Measurements from ENCODE around the gene NUDT6.
"Not testable (repeated sequence)": the region's sequence is repeated elsewhere in the genome, so short reads cannot be mapped to it uniquely, and the experiment has no call there.

NUDT6 gene

GRCh38 chr4:122882857-122883735 lies 39.3 kb downstream of the NUDT6 start:
- DNase-seq = no peak
- intact Hi-C loops (cut with DNase I) = no loop called here

- intact Hi-C loops (cut with DNase I) = no loop called here
- no peak for DNase-seq
Measured at GRCh38 chr4:122879001-122879400, 43.4 kb downstream of the NUDT6 start.

- intact Hi-C loops (cut with DNase I) = no loop called here
Measured at GRCh38 chr4:122876456-122876855, 45.9 kb downstream of the NUDT6 start.

GRCh38 chr4:122875949-122876348 lies 46.4 kb downstream of the NUDT6 start:
- no peak for DNase-seq
- intact Hi-C loops (cut with DNase I) = no loop called here

More at GRCh38 chr4:122876456-122876855, 45.9 kb downstream of the NUDT6 start:
- DNase-seq = no peak

- intact Hi-C loops (cut with DNase I) = no loop called here
- no peak for DNase-seq
Measured at GRCh38 chr4:122873821-122874593, 48.4 kb downstream of the NUDT6 start.

GRCh38 chr4:122873146-122873545 lies 49.3 kb downstream of the NUDT6 start:
- DNase-seq = no peak
- intact Hi-C loops (cut with DNase I) = no loop called here

- intact Hi-C loops (cut with DNase I); DNase-seq: not testable (repeated sequence)
Measured at GRCh38 chr4:122868235-122868634, 54.2 kb downstream of the NUDT6 start.

GRCh38 chr4:122865425-122865824 lies 57.0 kb downstream of the NUDT6 start:
- intact Hi-C loops (cut with DNase I) = no loop called here
- no peak for DNase-seq

- no peak for DNase-seq
- intact Hi-C loops (cut with DNase I) = no loop called here
Measured at GRCh38 chr4:122863639-122864038, 58.8 kb downstream of the NUDT6 start.

- intact Hi-C loops (cut with DNase I) = no loop called here
- no peak for DNase-seq
Measured at GRCh38 chr4:122861172-122861943, 61.0 kb downstream of the NUDT6 start.

GRCh38 chr4:122858705-122859104 lies 63.7 kb downstream of the NUDT6 start:
- intact Hi-C loops (cut with DNase I) = no loop called here
- no peak for DNase-seq

- DNase-seq = no peak
- intact Hi-C loops (cut with DNase I) = no loop called here
Measured at GRCh38 chr4:122857160-122857559, 65.2 kb downstream of the NUDT6 start.

- no peak for DNase-seq
- intact Hi-C loops (cut with DNase I) = no loop called here
Measured at GRCh38 chr4:122855353-122855890, 67.0 kb downstream of the NUDT6 start.

- DNase-seq = peak; percentile 36 to 92 (median 60)
- intact Hi-C loops (cut with DNase I) = no loop called here
Measured at GRCh38 chr4:122854447-122855352, 67.7 kb downstream of the NUDT6 start.

GRCh38 chr4:122851568-122851967 lies 70.8 kb downstream of the NUDT6 start:
- intact Hi-C loops (cut with DNase I) = no loop called here
- no peak for DNase-seq

- DNase-seq = peak in 3 of 10 donors; percentile 43 to 63 (median 53)
- intact Hi-C loops (cut with DNase I) = not testable (repeated sequence)
Measured at GRCh38 chr4:122849789-122850188, 72.6 kb downstream of the NUDT6 start.

- intact Hi-C loops (cut with DNase I) = no loop called here
- no peak for DNase-seq
Measured at GRCh38 chr4:122847931-122848330, 74.5 kb downstream of the NUDT6 start.

GRCh38 chr4:122845760-122846159 lies 76.6 kb downstream of the NUDT6 start:
- intact Hi-C loops (cut with DNase I) = no loop called here
- no peak for DNase-seq

- intact Hi-C loops (cut with DNase I) = no loop called here
- DNase-seq = no peak
Measured at GRCh38 chr4:122845066-122845465, 77.3 kb downstream of the NUDT6 start.

Data from posterior cingulate gyrus (tissue), 11 donors.